HG03439 (cell line): ENCODE results near the gene BCL11B.

Source experiments
- ATAC-seq: cut with Tn5 transposase; IDR thresholded peaks from one replicate; pipeline ENCODE4 v1.9.1; 2021; ENCODE audit warnings: mild to moderate bottlenecking, moderate library complexity; ENCODE audit not compliant: unreplicated experiment

BCL11B gene

GRCh38 chr14:99226687-99227086 is 45.3 kb downstream of the BCL11B start:
- ATAC-seq, result no peak

GRCh38 chr14:99225436-99226203 is 46.4 kb downstream of the BCL11B start:
- no peak for ATAC-seq

DNA sequence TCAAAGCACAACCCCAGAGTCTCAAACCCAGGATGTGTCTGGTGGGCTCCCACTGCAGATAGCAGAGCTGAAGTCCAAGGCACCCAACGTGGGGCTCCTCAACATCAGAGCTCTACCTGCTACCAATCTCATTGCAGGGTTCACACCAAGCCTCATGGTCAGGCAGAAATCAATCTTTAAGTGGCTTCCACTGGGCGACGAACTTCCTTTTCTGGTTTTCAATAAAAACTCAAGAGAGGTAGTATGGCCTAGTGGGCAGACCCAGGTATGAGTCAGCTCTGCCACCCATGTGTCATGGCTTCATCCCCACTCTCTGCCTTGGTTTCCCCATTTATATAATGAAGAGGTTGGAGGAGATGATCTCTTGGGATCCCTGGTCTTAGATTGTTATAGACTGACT is 47.0 kb downstream of the BCL11B start:
- ATAC-seq, result no peak

DNA sequence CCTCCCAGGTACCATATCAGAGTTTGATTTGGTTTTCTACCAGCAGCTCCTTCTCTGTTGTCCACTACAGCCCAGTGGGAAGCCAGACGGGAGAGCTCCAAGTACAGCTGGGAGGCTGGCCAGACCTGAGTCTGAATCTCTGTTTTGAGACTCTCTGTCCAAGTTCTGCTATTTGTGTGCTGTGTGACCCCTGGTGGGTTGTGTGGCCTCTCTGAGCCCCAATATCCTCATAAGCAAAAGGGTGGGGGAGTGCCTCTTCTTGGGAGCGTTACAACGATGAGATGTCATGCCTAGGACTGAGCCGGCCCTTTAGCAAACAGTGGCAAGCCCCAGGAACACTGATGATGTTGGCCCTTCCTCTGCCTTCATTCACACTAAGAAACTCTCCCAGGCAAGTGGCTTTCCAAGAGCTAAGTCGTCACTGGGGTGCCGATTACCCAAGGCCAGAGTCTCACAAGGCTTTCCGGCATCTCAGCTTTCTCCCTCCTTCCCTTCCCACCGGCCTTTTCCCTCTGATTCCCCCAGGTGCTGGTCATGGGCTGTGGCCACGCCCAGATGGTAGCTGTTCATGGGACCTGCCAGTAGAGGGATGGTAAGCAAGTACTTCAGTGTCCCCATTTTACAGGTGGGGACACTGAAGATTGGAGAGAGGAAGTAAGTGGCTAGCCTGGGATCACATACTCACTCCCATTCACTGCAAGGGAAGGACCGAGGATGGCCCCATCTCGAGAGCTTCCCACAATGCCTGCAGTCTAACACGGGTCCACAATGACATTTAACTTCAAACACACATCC is 47.7 kb downstream of the BCL11B start:
- ATAC-seq, result no peak

- no peak for ATAC-seq
Measured at GRCh38 chr14:99221445-99221844, 50.6 kb downstream of the BCL11B start.

GRCh38 chr14:99217066-99217955 is 54.7 kb downstream of the BCL11B start:
- no peak for ATAC-seq

DNA sequence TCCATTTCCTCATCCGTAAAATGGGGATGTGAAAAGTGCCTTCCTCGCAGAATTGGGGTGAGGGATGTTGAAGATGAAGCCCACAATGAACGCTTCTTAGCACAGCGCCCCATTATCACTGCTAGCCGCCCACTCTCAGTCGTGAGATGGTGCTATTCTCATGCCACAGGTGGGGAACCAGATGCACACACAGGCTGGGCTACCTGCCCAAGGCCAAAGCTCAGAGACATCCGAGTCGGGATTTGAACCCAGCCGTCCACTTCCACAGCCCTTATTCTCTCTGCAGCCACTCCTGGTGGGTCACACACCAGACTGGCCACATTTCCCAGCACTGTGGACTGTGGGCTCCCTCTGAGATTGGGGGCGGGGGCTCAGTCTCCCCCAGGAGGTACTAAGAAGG is 55.8 kb downstream of the BCL11B start:
- no peak for ATAC-seq

GRCh38 chr14:99215277-99215676 is 56.7 kb downstream of the BCL11B start:
- ATAC-seq, result no peak

DNA sequence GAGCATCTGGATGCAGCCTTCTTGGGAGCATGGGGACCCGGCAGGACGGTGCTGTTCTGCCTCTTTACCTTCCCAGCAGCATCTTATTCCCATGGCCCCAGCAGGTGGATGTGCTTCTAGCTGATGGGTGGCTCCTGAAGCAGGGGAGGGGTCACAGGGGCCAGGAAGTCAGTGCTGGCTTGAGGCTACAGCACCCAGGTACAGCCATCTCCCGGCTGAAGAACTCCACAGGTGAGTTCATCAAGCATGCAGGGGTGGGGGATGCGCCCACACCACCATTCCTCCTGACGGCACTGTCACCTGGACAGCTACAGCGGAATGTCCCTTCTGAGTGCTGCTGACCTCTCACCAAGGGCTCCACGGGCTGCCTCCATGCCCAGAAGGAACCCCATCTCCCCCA is 57.3 kb downstream of the BCL11B start:
- ATAC-seq, result no peak

GRCh38 chr14:99213527-99213971 is 58.4 kb downstream of the BCL11B start:
- ATAC-seq, result no peak

DNA sequence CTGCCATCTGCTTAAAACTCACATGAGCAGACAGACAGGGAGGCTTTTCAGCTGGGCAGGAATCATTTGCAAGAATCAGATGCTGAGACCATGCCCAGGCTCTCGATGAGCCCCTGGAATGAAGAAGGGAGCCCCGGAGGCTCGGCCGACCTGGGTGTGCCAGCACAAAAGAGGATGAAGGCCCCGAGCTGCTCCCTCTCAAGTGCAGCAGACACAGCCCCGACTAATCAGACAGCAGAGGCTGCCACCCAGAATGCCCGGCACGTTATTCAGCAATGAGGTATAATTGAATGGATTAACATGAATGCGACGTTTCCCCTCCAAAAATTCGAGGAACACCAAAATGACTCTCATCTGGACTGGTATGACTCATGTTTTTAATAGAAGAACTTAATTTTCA is 58.9 kb downstream of the BCL11B start:
- ATAC-seq, result no peak

GRCh38 chr14:99212646-99213045 is 59.4 kb downstream of the BCL11B start:
- no peak for ATAC-seq

DNA sequence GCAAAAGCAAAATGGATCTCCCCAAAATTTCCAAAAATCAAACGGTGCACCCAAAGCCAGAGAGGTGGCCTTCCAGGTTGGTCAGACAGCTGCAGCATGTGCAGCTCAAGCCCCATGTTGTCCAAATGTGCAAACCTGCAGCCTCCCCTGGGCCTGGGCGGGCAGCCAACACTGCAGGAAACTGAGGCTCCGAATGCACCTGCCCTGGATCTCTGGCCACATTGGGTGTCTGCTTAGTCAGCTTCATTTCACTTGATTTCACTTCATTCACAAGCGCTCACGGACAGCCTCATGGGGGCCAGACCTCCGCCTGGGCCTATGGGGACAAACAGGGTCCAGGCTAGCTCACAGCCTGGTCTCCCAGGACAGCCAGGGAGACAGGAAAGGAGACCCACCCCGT is 59.8 kb downstream of the BCL11B start:
- no peak for ATAC-seq

GRCh38 chr14:99211410-99211809 is 60.6 kb downstream of the BCL11B start:
- no peak for ATAC-seq

GRCh38 chr14:99210333-99210732 is 61.7 kb downstream of the BCL11B start:
- no peak for ATAC-seq

GRCh38 chr14:99209409-99209808 is 62.6 kb downstream of the BCL11B start:
- ATAC-seq, result no peak

DNA sequence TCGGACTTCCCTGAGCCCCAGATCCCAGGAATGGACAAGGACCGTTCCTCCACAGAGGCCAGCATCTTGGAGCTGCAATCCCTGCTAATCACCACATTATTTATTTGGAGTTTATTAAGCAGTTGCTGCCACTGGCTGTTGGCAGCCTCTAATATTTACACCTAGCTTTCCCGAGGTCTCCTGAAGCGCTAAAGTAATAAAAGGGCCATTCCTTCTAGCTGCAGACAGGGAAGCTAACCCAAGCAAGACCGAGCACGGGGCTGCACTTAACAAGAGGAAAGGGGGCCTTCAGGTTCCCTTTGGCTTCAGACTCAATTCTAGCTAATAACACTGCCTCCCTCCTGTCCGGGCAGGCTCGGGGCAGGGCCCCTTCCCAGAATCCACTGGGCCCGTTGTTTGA is 63.7 kb downstream of the BCL11B start:
- no peak for ATAC-seq

- ATAC-seq, result no peak
Measured at GRCh38 chr14:99207456-99207855, 64.5 kb downstream of the BCL11B start.

DNA sequence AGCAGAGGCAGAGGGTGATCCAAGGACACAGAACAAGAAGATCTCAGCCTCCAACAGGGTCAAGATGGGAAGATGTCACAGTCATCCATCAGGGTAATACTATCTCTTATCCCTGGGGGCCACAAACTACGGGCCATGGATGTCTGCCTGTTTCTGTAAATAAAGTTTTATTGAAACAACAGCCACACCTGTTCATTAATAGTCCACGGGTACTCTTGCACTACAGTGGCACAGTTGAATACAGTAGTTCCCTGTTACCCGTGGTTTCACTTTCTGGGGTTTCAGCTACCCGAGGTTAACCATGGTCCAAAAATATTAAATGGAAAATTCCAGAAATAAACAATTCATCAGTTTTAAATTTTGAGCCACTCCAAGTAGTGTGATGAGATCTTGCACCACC is 65.9 kb downstream of the BCL11B start:
- ATAC-seq, result no peak

DNA sequence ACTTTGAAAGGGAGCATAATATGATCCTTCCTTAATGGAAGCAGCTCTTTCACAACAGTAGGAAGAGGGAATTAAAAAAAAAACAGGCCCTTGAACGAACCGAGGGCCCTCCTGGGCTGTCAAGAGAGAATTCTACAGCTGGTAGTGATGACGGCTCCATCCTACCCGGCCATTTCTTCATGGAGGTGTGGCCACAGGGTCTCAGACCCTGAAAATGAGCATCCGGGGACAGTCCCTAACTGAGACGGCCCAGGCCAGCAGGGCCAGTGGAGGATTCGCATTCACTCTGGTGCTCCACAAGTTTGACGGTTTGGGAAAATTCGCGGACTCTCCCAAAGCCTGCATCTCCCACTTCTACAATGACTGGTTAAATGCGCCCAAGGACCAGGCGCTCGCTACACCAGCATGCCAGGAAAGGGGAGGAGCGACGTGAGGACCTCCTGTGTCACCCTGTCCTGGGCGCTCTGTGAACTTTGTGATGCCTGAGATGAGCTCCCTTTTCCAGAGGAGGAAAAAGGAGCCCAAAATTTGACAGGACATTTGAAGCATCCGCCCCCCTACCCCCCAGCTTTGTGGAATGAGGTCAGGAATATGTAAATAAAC is 66.8 kb downstream of the BCL11B start:
- ATAC-seq, result no peak

GRCh38 chr14:99203801-99204200 is 68.2 kb downstream of the BCL11B start:
- no peak for ATAC-seq
